ENCODE measurements around the gene MSLN. TPM values are rescaled to one million over a fixed set of nuclear protein-coding genes. Genes with fewer than 3 reads are reported as not detected.
A peak's percentile ranks its signal among the peaks of the same experiment; 100 is the strongest.

The MSLN gene
- total RNA-seq, 1 experiment from 2014 or later: not detected

GRCh38 chr16:807347-808084, 47.0 kb downstream of the MSLN start:
- no peaks in the 10 kb centered on the region for H3K27me3 ChIP-seq (ENCODE audit: low read length)
- no peaks in the 10 kb centered on the region for H3K9me2 ChIP-seq (replicated peaks; ENCODE audit: insufficient read depth, low read length)
- H3K4me2 ChIP-seq (ENCODE audit: low read depth, low read length, poor library complexity, severe bottlenecking): peak overlapping the region; percentile 93
- peak; percentile 96 for DNase-seq
- no peaks in the 10 kb centered on the region for H3K9me3 ChIP-seq (ENCODE audit: low read length)
- H4K20me1 ChIP-seq (ENCODE audit: insufficient read depth, low read depth, low read length): no peaks in the 10 kb centered on the region; the same call in 1 of the 2 replicates
- peak overlapping the region; percentile 79 for H3K4me3 ChIP-seq (ENCODE audit: low read length)
- no peaks in the 10 kb centered on the region for H3K79me2 ChIP-seq (ENCODE audit: low read length)
- H3K9ac ChIP-seq (ENCODE audit: low read length): peak overlapping the region; percentile 84
- H3K4me1 ChIP-seq (ENCODE audit: low read length): peaks cover 26% of the 10 kb centered on the region
- H2AFZ ChIP-seq (ENCODE audit: low read length): peak overlapping the region; percentile 99
- H3K27ac ChIP-seq (ENCODE audit: low read length): peak overlapping the region; percentile 39; the same call in 1 of the 2 replicates
- H3K36me3 ChIP-seq (ENCODE audit: insufficient read depth, low read length): no peaks in the 10 kb centered on the region

- Histone ChIP-seq H4K20me1 (ENCODE audit: insufficient read depth, low read depth, low read length) (no peaks in the 10 kb centered on the region; the same call in 1 of the 2 replicates), H3K4me2 (ENCODE audit: low read depth, low read length, poor library complexity, severe bottlenecking) (peak overlapping the region; percentile 93), H3K27me3 (ENCODE audit: low read length) (no peaks in the 10 kb centered on the region), H3K9ac (ENCODE audit: low read length) (peak overlapping the region; percentile 70), H3K4me1 (ENCODE audit: low read length) (peaks cover 25% of the 10 kb centered on the region), H3K27ac (ENCODE audit: low read length) (no peak overlapping the region), H3K36me3 (ENCODE audit: insufficient read depth, low read length) (no peaks in the 10 kb centered on the region), H3K9me2 (replicated peaks; ENCODE audit: insufficient read depth, low read length) (no peaks in the 10 kb centered on the region), H3K4me3 (ENCODE audit: low read length) (peak overlapping the region; percentile 79), H3K79me2 (ENCODE audit: low read length) (no peaks in the 10 kb centered on the region), H3K9me3 (ENCODE audit: low read length) (no peaks in the 10 kb centered on the region), H2AFZ (ENCODE audit: low read length) (peak overlapping the region; percentile 99)
- no peak for DNase-seq
Measured at GRCh38 chr16:808085-808386, 47.5 kb downstream of the MSLN start.

- Histone ChIP-seq H4K20me1 (ENCODE audit: insufficient read depth, low read depth, low read length) (no peaks in the 10 kb centered on the region), H3K4me3 (ENCODE audit: low read length) (no peak overlapping the region), H3K79me2 (ENCODE audit: low read length) (no peaks in the 10 kb centered on the region), H3K9me3 (ENCODE audit: low read length) (no peaks in the 10 kb centered on the region), H2AFZ (ENCODE audit: low read length) (no peak overlapping the region), H3K27me3 (ENCODE audit: low read length) (no peaks in the 10 kb centered on the region), H3K9me2 (replicated peaks; ENCODE audit: insufficient read depth, low read length) (no peaks in the 10 kb centered on the region), H3K4me1 (ENCODE audit: low read length) (peaks cover 4% of the 10 kb centered on the region), H3K36me3 (ENCODE audit: insufficient read depth, low read length) (no peaks in the 10 kb centered on the region), H3K9ac (ENCODE audit: low read length) (no peak overlapping the region), H3K4me2 (ENCODE audit: low read depth, low read length, poor library complexity, severe bottlenecking) (no peak overlapping the region), H3K27ac (ENCODE audit: low read length) (no peak overlapping the region)
- peak; percentile 70 for DNase-seq
Measured at GRCh38 chr16:813204-813915, 52.8 kb downstream of the MSLN start.

DNA sequence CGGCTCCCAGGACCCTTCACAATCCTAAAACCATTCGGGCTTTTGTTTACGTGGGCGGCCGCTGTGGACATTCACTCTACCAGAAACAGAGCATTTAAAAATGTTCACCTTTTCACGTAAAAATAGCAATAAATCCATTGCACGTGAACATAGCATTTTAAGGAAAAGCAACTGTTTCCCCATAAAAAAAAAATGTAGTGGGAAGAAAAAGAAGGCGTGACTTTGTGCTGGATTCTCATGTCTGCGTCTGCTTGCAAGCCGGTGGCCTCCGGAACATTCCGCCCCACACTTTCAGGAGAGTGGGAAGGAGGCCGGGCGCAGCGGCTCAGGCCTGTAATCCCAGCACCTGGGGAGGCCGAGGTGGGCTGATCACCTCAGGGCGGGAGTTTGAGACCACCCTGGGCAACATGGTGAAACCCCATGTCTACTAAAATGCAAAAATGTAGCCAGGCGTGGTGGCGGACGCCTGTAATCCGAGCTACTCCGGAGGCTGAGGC, 53.4 kb downstream of the MSLN start:
- H3K79me2 ChIP-seq (ENCODE audit: low read length): no peaks in the 10 kb centered on the region
- H3K27ac ChIP-seq (ENCODE audit: low read length): no peak overlapping the region
- no peaks in the 10 kb centered on the region for H3K27me3 ChIP-seq (ENCODE audit: low read length)
- H3K36me3 ChIP-seq (ENCODE audit: insufficient read depth, low read length): no peaks in the 10 kb centered on the region
- no peak overlapping the region for H3K4me2 ChIP-seq (ENCODE audit: low read depth, low read length, poor library complexity, severe bottlenecking)
- peaks cover 3% of the 10 kb centered on the region; the same call in 1 of the 2 replicates for H3K4me1 ChIP-seq (ENCODE audit: low read length)
- H3K4me3 ChIP-seq (ENCODE audit: low read length): no peak overlapping the region
- no peak overlapping the region for H3K9ac ChIP-seq (ENCODE audit: low read length)
- H3K9me3 ChIP-seq (ENCODE audit: low read length): no peaks in the 10 kb centered on the region
- no peak for DNase-seq
- no peaks in the 10 kb centered on the region for H3K9me2 ChIP-seq (replicated peaks; ENCODE audit: insufficient read depth, low read length)
- H4K20me1 ChIP-seq (ENCODE audit: insufficient read depth, low read depth, low read length): no peaks in the 10 kb centered on the region
- H2AFZ ChIP-seq (ENCODE audit: low read length): no peak overlapping the region

GRCh38 chr16:814974-815373, 54.4 kb downstream of the MSLN start:
- H3K27ac ChIP-seq (ENCODE audit: low read length): no peak overlapping the region
- no peak overlapping the region for H3K4me3 ChIP-seq (ENCODE audit: low read length)
- H3K9ac ChIP-seq (ENCODE audit: low read length): no peak overlapping the region
- DNase-seq: no peak
- no peaks in the 10 kb centered on the region for H3K9me2 ChIP-seq (replicated peaks; ENCODE audit: insufficient read depth, low read length)
- H3K79me2 ChIP-seq (ENCODE audit: low read length): no peaks in the 10 kb centered on the region
- H2AFZ ChIP-seq (ENCODE audit: low read length): no peak overlapping the region
- H3K4me1 ChIP-seq (ENCODE audit: low read length): peaks cover 3% of the 10 kb centered on the region; the same call in 1 of the 2 replicates
- no peaks in the 10 kb centered on the region for H3K27me3 ChIP-seq (ENCODE audit: low read length)
- no peaks in the 10 kb centered on the region for H3K9me3 ChIP-seq (ENCODE audit: low read length)
- H4K20me1 ChIP-seq (ENCODE audit: insufficient read depth, low read depth, low read length): no peaks in the 10 kb centered on the region
- no peak overlapping the region for H3K4me2 ChIP-seq (ENCODE audit: low read depth, low read length, poor library complexity, severe bottlenecking)
- no peaks in the 10 kb centered on the region for H3K36me3 ChIP-seq (ENCODE audit: insufficient read depth, low read length)

DNA sequence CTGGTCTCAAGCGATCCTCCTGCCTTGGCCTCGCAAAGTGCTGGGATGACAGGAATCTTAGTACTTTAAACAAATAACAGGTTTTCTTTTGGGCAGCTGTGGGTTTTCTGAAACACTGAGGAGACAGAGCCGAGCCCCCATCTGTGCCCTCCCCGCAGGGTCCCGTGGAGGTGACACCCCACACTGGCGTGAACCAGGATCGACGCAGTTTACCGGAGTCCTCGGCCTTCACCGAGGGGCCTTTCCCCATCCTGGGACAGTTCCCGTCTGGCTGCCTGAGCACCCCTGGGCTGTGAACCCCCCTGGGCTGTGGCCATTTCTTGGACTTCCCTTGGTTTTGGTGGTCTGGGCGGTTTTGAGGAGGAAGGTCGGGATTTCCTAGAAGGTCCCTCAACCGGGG, 55.3 kb downstream of the MSLN start:
- Histone ChIP-seq H3K27me3 (ENCODE audit: low read length) (no peaks in the 10 kb centered on the region), H3K27ac (ENCODE audit: low read length) (no peak overlapping the region), H3K36me3 (ENCODE audit: insufficient read depth, low read length) (no peaks in the 10 kb centered on the region), H3K79me2 (ENCODE audit: low read length) (no peaks in the 10 kb centered on the region), H4K20me1 (ENCODE audit: insufficient read depth, low read depth, low read length) (no peaks in the 10 kb centered on the region), H3K9me2 (replicated peaks; ENCODE audit: insufficient read depth, low read length) (no peaks in the 10 kb centered on the region), H3K4me3 (ENCODE audit: low read length) (no peak overlapping the region), H3K9ac (ENCODE audit: low read length) (no peak overlapping the region), H3K9me3 (ENCODE audit: low read length) (no peaks in the 10 kb centered on the region), H2AFZ (ENCODE audit: low read length) (no peak overlapping the region), H3K4me2 (ENCODE audit: low read depth, low read length, poor library complexity, severe bottlenecking) (no peak overlapping the region), H3K4me1 (ENCODE audit: low read length) (peaks cover 3% of the 10 kb centered on the region; the same call in 1 of the 2 replicates)
- no peak for DNase-seq

- Histone ChIP-seq H4K20me1 (ENCODE audit: insufficient read depth, low read depth, low read length) (no peaks in the 10 kb centered on the region), H3K79me2 (ENCODE audit: low read length) (no peaks in the 10 kb centered on the region), H3K4me2 (ENCODE audit: low read depth, low read length, poor library complexity, severe bottlenecking) (no peak overlapping the region), H2AFZ (ENCODE audit: low read length) (no peak overlapping the region), H3K36me3 (ENCODE audit: insufficient read depth, low read length) (no peaks in the 10 kb centered on the region), H3K27me3 (ENCODE audit: low read length) (no peaks in the 10 kb centered on the region), H3K9me2 (replicated peaks; ENCODE audit: insufficient read depth, low read length) (no peaks in the 10 kb centered on the region), H3K27ac (ENCODE audit: low read length) (no peak overlapping the region), H3K9me3 (ENCODE audit: low read length) (no peaks in the 10 kb centered on the region), H3K9ac (ENCODE audit: low read length) (no peak overlapping the region), H3K4me1 (ENCODE audit: low read length) (no peaks in the 10 kb centered on the region), H3K4me3 (ENCODE audit: low read length) (no peak overlapping the region)
- DNase-seq: no peak
Measured at GRCh38 chr16:817001-817906, 56.7 kb downstream of the MSLN start.

DNA sequence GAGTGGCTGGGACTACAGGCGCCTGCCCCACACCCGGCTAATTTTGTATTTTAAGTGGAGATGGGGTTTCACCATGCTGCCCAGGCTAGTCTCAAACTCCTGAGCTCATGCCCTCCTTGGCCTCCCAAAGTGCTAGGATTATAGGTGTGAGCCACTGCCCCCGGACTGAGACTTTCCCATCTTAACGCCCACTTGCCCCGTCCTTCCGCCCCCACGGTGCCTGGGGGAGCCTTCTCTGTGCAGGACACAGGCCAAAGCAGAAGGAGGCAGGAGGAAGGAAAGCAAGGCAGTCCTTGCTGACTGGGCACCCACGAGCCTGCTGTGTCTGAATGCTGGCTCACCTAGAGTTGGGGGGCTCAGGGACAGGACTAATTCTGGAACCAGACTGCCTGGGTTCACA, 57.6 kb downstream of the MSLN start:
- H3K36me3 ChIP-seq (ENCODE audit: insufficient read depth, low read length): no peaks in the 10 kb centered on the region
- no peak overlapping the region for H3K4me3 ChIP-seq (ENCODE audit: low read length)
- no peak for DNase-seq
- no peaks in the 10 kb centered on the region for H3K27me3 ChIP-seq (ENCODE audit: low read length)
- H3K4me2 ChIP-seq (ENCODE audit: low read depth, low read length, poor library complexity, severe bottlenecking): no peak overlapping the region
- no peaks in the 10 kb centered on the region for H3K9me2 ChIP-seq (replicated peaks; ENCODE audit: insufficient read depth, low read length)
- no peaks in the 10 kb centered on the region for H3K79me2 ChIP-seq (ENCODE audit: low read length)
- H3K27ac ChIP-seq (ENCODE audit: low read length): no peak overlapping the region
- H3K4me1 ChIP-seq (ENCODE audit: low read length): no peaks in the 10 kb centered on the region
- no peak overlapping the region for H3K9ac ChIP-seq (ENCODE audit: low read length)
- H2AFZ ChIP-seq (ENCODE audit: low read length): no peak overlapping the region
- H4K20me1 ChIP-seq (ENCODE audit: insufficient read depth, low read depth, low read length): no peaks in the 10 kb centered on the region
- no peaks in the 10 kb centered on the region for H3K9me3 ChIP-seq (ENCODE audit: low read length)
